GM23248 (cell line): ENCODE results near the gene SULT1A2. TPM values are rescaled to one million over a fixed set of nuclear protein-coding genes. Genes with fewer than 3 reads are reported as not detected.
A peak's percentile ranks its signal among the peaks of the same experiment; 100 is the strongest.

Source experiments
- DNase-seq: peaks from one replicate; pipeline ENCODE4 v3.0.0-alpha.2; 2015
- H2AFZ ChIP-seq: fragments of 200-600 bp; sonication (generic); 2 replicates; pipeline ENCODE4 v1.6.1; 2016; ENCODE audit warnings: antibody characterized with exemption
- H3F3A ChIP-seq: fragments of 200-600 bp; sonication (generic); 2 replicates; pipeline ENCODE4 v1.6.1; 2016; ENCODE audit warnings: mild to moderate bottlenecking, antibody characterized with exemption, mixed run types; ENCODE audit not compliant: insufficient read depth
- H3K27ac ChIP-seq: fragments of 200-600 bp; sonication (generic); 2 replicates; pipeline ENCODE4 v1.5.1; 2016; ENCODE audit warnings: mild to moderate bottlenecking
- H3K27me3 ChIP-seq: fragments of 200-600 bp; sonication (generic); replicated peaks from 2 replicates; pipeline ENCODE4 v1.6.1; 2016; ENCODE audit warnings: mild to moderate bottlenecking; ENCODE audit not compliant: insufficient read depth
- H3K36me3 ChIP-seq: fragments of 200-600 bp; sonication (generic); 2 replicates; pipeline ENCODE4 v1.6.1; 2016; ENCODE audit warnings: low read depth, mild to moderate bottlenecking
- H3K4me1 ChIP-seq: fragments of 200-600 bp; sonication (generic); 2 replicates; pipeline ENCODE4 v1.6.1; 2016; ENCODE audit warnings: mild to moderate bottlenecking; ENCODE audit not compliant: insufficient read depth
- H3K4me2 ChIP-seq: fragments of 200-600 bp; sonication (generic); one replicate; pipeline ENCODE4 v1.6.1; 2016; ENCODE audit warnings: mild to moderate bottlenecking; ENCODE audit not compliant: unreplicated experiment
- H3K4me3 ChIP-seq: fragments of 200-600 bp; sonication (generic); 2 replicates; pipeline ENCODE4 v1.5.1; 2016; ENCODE audit warnings: mild to moderate bottlenecking
- H3K79me2 ChIP-seq: fragments of 200-600 bp; sonication (generic); 2 replicates; pipeline ENCODE4 v1.6.1; 2016; ENCODE audit warnings: mild to moderate bottlenecking; ENCODE audit not compliant: insufficient read depth
- H3K9ac ChIP-seq: fragments of 200-600 bp; sonication (generic); 2 replicates; pipeline ENCODE4 v1.6.1; 2016; ENCODE audit warnings: mild to moderate bottlenecking
- H3K9me2 ChIP-seq: fragments of 200-600 bp; sonication (generic); 2 replicates; pipeline ENCODE4 v1.6.1; 2016; ENCODE audit warnings: mixed run types, mild to moderate bottlenecking, moderate library complexity; ENCODE audit not compliant: insufficient read depth
- H3K9me3 ChIP-seq: fragments of 200-600 bp; sonication (generic); one replicate; pipeline ENCODE4 v1.6.1; 2017; ENCODE audit warnings: low read depth
- H4K20me1 ChIP-seq: fragments of 200-600 bp; sonication (generic); 2 replicates; pipeline ENCODE4 v1.6.0; 2016; ENCODE audit not compliant: insufficient read depth
- EZH2 ChIP-seq: fragments of 200-600 bp; sonication (generic); IDR thresholded peaks from 2 replicates; pipeline ENCODE4 v1.6.1; 2018; ENCODE audit warnings: antibody characterized with exemption, mild to moderate bottlenecking; ENCODE audit not compliant: insufficient read depth, poor library complexity, severe bottlenecking
- EZH2phosphoT487 ChIP-seq: fragments of 200-600 bp; sonication (generic); IDR thresholded peaks from 2 replicates; pipeline ENCODE4 v1.6.1; 2018; ENCODE audit warnings: antibody characterized with exemption, moderate library complexity, mild to moderate bottlenecking, low read depth; ENCODE audit not compliant: insufficient read depth
- WGBS, 2 experiments: methylation state at CpG; one replicate each; pipeline ENCODE4 v1.1.6; 2015 to 2017; ENCODE audit warnings: low lambda C conversion rate in 2 of 2, low coverage in 1 of 2; ENCODE audit errors: missing lambda C conversion rate in 2 of 2; 5-methylcytosine and 5-hydroxymethylcytosine counted together
- in situ Hi-C: fragments of 300-500 bp; cut with MboI; formaldehyde crosslinking; loops from 2 replicates; pipeline ENCODE4 v1.15.0; 2020
- polyA plus RNA-seq: library from polyadenylated mRNA; unstranded; fragments of >200 nt; fragmentation: Nextera tagmentation; extraction: Ambion mirVana; gene quantifications from 2 replicates; pipeline ENCODE4 v1.2.1, GENCODE V29; 2016
- total RNA-seq: library from RNA; depleted of rRNA; stranded (reverse); fragments of >200 nt; shearing (Covaris generic); gene quantifications from 2 replicates; pipeline ENCODE4 v1.2.3, GENCODE V29; 2014

SULT1A2 gene
- total and polyA plus RNA-seq, 2 experiments from 2014 or later = not detected

GRCh38 chr16:28589069-28589468 lies 7.8 kb downstream of the SULT1A2 start:
- H3K4me2 ChIP-seq = no peak overlapping the region
- H3K9me2 ChIP-seq = no peaks in the 10 kb centered on the region
- H3K9me3 ChIP-seq = no peaks in the 10 kb centered on the region
- H3K9ac ChIP-seq = no peak overlapping the region
- H4K20me1 ChIP-seq = no peaks in the 10 kb centered on the region
- no peaks in the 10 kb centered on the region for H3K79me2 ChIP-seq
- H3F3A ChIP-seq = no peaks in the 10 kb centered on the region
- H3K27me3 ChIP-seq = no peaks in the 10 kb centered on the region
- in situ Hi-C loops = no loop called here
- H2AFZ ChIP-seq = no peak overlapping the region
- DNase-seq = no peak
- no peak overlapping the region for H3K4me3 ChIP-seq
- H3K36me3 ChIP-seq = no peaks in the 10 kb centered on the region
- H3K4me1 ChIP-seq = no peaks in the 10 kb centered on the region
- WGBS, 2 experiments = 93 to 94% methylated on average over 8 of the region's 8 CpGs
- H3K27ac ChIP-seq = no peak overlapping the region
- TF ChIP-seq EZH2phosphoT487 = no peak
- no peak for TF ChIP-seq EZH2

GRCh38 chr16:28587386-28587785 lies 9.5 kb downstream of the SULT1A2 start:
- no peak for TF ChIP-seq EZH2phosphoT487
- no peak for TF ChIP-seq EZH2
- DNase-seq = peak; percentile 26
- Histone ChIP-seq H3K27me3 (no peaks in the 10 kb centered on the region), H3K4me2 (no peak overlapping the region), H3K9me2 (no peaks in the 10 kb centered on the region), H3K36me3 (no peaks in the 10 kb centered on the region), H4K20me1 (no peaks in the 10 kb centered on the region), H3K9ac (no peak overlapping the region), H3K4me3 (no peak overlapping the region), H3F3A (no peaks in the 10 kb centered on the region), H2AFZ (no peak overlapping the region), H3K4me1 (no peaks in the 10 kb centered on the region), H3K27ac (no peak overlapping the region), H3K79me2 (no peaks in the 10 kb centered on the region), H3K9me3 (no peaks in the 10 kb centered on the region)
- 81 to 88% methylated on average over 8 of the region's 8 CpGs for WGBS, 2 experiments
- in situ Hi-C loops = no loop called here

GRCh38 chr16:28586466-28586865 lies 10.4 kb downstream of the SULT1A2 start:
- no peak for DNase-seq
- H3K27me3 ChIP-seq = no peaks in the 10 kb centered on the region
- TF ChIP-seq EZH2 (no peak), EZH2phosphoT487 (no peak)
- no peaks in the 10 kb centered on the region for H3K9me3 ChIP-seq
- no peak overlapping the region for H3K9ac ChIP-seq
- 73 to 81% methylated on average over 3 of the region's 3 CpGs for WGBS, 2 experiments
- H3K79me2 ChIP-seq = no peaks in the 10 kb centered on the region
- H2AFZ ChIP-seq = no peak overlapping the region
- no peaks in the 10 kb centered on the region for H3K36me3 ChIP-seq
- in situ Hi-C loops = no loop called here
- H3K4me3 ChIP-seq = no peak overlapping the region
- no peaks in the 10 kb centered on the region for H3K9me2 ChIP-seq
- H4K20me1 ChIP-seq = no peaks in the 10 kb centered on the region
- H3K4me2 ChIP-seq = no peak overlapping the region
- H3K27ac ChIP-seq = no peak overlapping the region
- H3K4me1 ChIP-seq = no peaks in the 10 kb centered on the region
- H3F3A ChIP-seq = no peaks in the 10 kb centered on the region

- in situ Hi-C loops = no loop called here
- H3K27me3 ChIP-seq = no peaks in the 10 kb centered on the region
- H3K9me2 ChIP-seq = no peaks in the 10 kb centered on the region
- no peak for DNase-seq
- 91 to 92% methylated on average over 11 of the region's 11 CpGs for WGBS, 2 experiments
- H3K4me2 ChIP-seq = no peak overlapping the region
- H3F3A ChIP-seq = no peaks in the 10 kb centered on the region
- H3K79me2 ChIP-seq = no peaks in the 10 kb centered on the region
- no peaks in the 10 kb centered on the region for H3K9me3 ChIP-seq
- no peaks in the 10 kb centered on the region for H3K36me3 ChIP-seq
- no peaks in the 10 kb centered on the region for H4K20me1 ChIP-seq
- no peak overlapping the region for H3K9ac ChIP-seq
- H2AFZ ChIP-seq = no peak overlapping the region
- TF ChIP-seq EZH2 (no peak), EZH2phosphoT487 (no peak)
- H3K4me3 ChIP-seq = no peak overlapping the region
- no peaks in the 10 kb centered on the region for H3K4me1 ChIP-seq
- no peak overlapping the region for H3K27ac ChIP-seq
These were observed 11.2 kb downstream of the SULT1A2 start for GRCh38 chr16:28585674-28586073.

- Histone ChIP-seq H2AFZ (no peak overlapping the region), H3K4me2 (no peak overlapping the region), H3K79me2 (no peaks in the 10 kb centered on the region), H3F3A (no peaks in the 10 kb centered on the region), H3K36me3 (no peaks in the 10 kb centered on the region), H3K4me1 (no peaks in the 10 kb centered on the region), H3K9ac (no peak overlapping the region), H3K4me3 (no peak overlapping the region), H3K9me2 (no peaks in the 10 kb centered on the region), H3K27me3 (no peaks in the 10 kb centered on the region), H3K9me3 (no peaks in the 10 kb centered on the region), H3K27ac (no peak overlapping the region), H4K20me1 (no peaks in the 10 kb centered on the region)
- in situ Hi-C loops = no loop called here
- no peak for DNase-seq
- WGBS, 2 experiments = 98% methylated on average over 14 to 15 of the region's 15 CpGs
- TF ChIP-seq EZH2 (no peak), EZH2phosphoT487 (no peak)
These were observed 16.0 kb downstream of the SULT1A2 start for GRCh38 chr16:28580726-28581315.
